ENCODE data around the gene TNFRSF8.
A peak's percentile ranks its signal among the peaks of the same experiment; 100 is the strongest.

The TNFRSF8 gene

GRCh38 chr1:12144969-12145368, 81.9 kb downstream of the TNFRSF8 start:
- TF ChIP-seq, protein P1, sequence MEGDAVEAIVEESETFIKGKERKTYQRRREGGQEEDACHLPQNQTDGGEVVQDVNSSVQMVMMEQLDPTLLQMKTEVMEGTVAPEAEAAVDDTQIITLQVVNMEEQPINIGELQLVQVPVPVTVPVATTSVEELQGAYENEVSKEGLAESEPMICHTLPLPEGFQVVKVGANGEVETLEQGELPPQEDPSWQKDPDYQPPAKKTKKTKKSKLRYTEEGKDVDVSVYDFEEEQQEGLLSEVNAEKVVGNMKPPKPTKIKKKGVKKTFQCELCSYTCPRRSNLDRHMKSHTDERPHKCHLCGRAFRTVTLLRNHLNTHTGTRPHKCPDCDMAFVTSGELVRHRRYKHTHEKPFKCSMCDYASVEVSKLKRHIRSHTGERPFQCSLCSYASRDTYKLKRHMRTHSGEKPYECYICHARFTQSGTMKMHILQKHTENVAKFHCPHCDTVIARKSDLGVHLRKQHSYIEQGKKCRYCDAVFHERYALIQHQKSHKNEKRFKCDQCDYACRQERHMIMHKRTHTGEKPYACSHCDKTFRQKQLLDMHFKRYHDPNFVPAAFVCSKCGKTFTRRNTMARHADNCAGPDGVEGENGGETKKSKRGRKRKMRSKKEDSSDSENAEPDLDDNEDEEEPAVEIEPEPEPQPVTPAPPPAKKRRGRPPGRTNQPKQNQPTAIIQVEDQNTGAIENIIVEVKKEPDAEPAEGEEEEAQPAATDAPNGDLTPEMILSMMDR (IDR thresholded peaks at IDR 0.05): no peak
- peak overlapping the region; percentile 32 for H3K27ac Mint-ChIP-seq
- peaks cover 36% of the 10 kb centered on the region for H3K4me1 Mint-ChIP-seq
- DNase-seq: no peak
- H3K4me3 Mint-ChIP-seq: no peak overlapping the region
- H3K36me3 Mint-ChIP-seq (ENCODE audit: low read depth): no peaks in the 10 kb centered on the region
- H3K9me3 Mint-ChIP-seq: peaks cover 5% of the 10 kb centered on the region
- H3K27me3 Mint-ChIP-seq (ENCODE audit: low read depth, poor library complexity): peaks cover 5% of the 10 kb centered on the region

DNA sequence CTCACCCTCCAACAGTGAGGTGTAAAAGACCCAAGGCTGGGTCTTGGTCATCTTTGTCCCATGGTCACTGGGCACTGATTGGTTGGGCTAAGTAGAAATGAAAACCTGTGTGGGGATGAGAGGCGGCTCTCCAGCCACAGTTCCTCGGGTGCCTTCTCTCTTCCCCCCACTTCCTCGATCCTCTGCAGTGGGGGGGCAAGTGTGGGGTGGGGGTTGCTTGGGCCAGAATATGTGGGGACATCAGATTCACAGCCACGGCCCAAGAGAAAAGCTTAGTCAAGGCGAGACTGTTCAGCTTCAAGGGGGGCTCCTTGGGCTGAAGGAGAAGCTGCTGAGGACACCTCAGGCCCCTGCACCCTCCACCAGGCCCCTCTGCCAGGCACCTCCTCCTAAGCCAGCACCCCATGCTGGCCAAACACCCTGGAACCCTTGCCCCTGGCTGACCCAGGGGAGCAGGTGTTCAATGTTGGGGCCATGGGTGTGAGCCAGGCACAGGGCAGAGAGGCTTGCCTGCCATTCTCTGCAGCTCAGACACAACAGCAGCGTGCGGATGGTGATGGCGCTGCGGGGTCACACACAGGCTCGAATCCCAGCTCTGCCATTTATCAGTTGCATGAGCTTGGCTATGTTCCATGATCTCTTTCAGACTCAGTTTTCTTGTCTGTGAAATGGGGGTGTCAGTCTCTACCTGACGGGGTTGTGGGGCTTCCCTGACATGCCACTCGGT, 82.7 kb downstream of the TNFRSF8 start:
- Mint-ChIP-seq H3K4me1 (peaks cover 36% of the 10 kb centered on the region), H3K4me3 (no peak overlapping the region), H3K27ac (no peak overlapping the region), H3K36me3 (ENCODE audit: low read depth) (no peaks in the 10 kb centered on the region), H3K27me3 (ENCODE audit: low read depth, poor library complexity) (peaks cover 5% of the 10 kb centered on the region), H3K9me3 (peaks cover 5% of the 10 kb centered on the region)
- TF ChIP-seq, protein P1 (IDR thresholded peaks at IDR 0.05): no peak
- DNase-seq: no peak

DNA sequence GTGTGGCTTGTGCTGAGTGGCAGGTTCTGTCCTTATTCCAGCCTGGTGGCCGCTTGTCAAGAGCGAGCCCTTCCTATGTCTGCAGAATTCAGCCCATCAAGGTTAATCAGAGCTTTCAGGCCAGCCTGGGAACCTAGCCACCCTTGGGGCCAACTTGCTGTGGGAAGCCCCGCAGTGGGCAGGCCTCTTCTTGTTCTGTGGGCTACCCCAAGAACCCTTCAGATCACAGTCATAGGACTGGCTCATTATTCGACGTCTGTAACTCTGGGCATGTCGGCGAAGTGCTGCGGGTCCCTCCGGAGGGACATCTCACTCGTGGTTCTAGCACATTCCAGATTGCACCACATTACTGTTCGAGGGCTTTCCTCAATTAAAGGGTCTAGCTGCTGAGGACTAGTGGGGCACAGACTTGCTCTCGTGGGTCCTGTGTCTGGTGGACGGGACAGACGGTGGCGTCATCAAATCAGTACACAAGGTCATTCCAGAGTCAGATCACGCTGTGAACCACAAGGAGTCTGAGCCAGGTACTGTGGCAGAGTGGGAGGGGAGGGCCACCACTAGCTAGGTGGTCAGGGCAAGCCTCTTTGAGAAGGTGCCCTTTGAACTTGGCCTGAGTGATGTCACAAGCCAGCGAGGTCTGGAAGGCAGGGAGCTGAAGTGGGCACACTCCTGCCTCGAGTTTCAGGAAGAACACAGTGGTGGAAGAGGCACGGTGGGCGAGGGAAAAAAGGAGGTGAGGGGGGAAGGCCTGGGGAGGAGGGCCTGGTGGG, 83.4 kb downstream of the TNFRSF8 start:
- Mint-ChIP-seq H3K9me3 (peaks cover 5% of the 10 kb centered on the region), H3K36me3 (ENCODE audit: low read depth) (no peaks in the 10 kb centered on the region), H3K4me1 (peaks cover 36% of the 10 kb centered on the region), H3K27me3 (ENCODE audit: low read depth, poor library complexity) (peaks cover 5% of the 10 kb centered on the region), H3K27ac (peak overlapping the region; percentile 94), H3K4me3 (no peak overlapping the region)
- DNase-seq: no peak
- TF ChIP-seq, protein P1 (IDR thresholded peaks at IDR 0.05): no peak

- Mint-ChIP-seq H3K27me3 (ENCODE audit: low read depth, poor library complexity) (peaks cover 5% of the 10 kb centered on the region), H3K9me3 (peaks cover 5% of the 10 kb centered on the region), H3K27ac (peak overlapping the region; percentile 94), H3K4me1 (peaks cover 29% of the 10 kb centered on the region), H3K4me3 (no peak overlapping the region), H3K36me3 (ENCODE audit: low read depth) (no peaks in the 10 kb centered on the region)
- TF ChIP-seq, protein P1 (IDR thresholded peaks at IDR 0.05): no peak
- no peak for DNase-seq
These were observed 84.1 kb downstream of the TNFRSF8 start for GRCh38 chr1:12147201-12147701.

DNA sequence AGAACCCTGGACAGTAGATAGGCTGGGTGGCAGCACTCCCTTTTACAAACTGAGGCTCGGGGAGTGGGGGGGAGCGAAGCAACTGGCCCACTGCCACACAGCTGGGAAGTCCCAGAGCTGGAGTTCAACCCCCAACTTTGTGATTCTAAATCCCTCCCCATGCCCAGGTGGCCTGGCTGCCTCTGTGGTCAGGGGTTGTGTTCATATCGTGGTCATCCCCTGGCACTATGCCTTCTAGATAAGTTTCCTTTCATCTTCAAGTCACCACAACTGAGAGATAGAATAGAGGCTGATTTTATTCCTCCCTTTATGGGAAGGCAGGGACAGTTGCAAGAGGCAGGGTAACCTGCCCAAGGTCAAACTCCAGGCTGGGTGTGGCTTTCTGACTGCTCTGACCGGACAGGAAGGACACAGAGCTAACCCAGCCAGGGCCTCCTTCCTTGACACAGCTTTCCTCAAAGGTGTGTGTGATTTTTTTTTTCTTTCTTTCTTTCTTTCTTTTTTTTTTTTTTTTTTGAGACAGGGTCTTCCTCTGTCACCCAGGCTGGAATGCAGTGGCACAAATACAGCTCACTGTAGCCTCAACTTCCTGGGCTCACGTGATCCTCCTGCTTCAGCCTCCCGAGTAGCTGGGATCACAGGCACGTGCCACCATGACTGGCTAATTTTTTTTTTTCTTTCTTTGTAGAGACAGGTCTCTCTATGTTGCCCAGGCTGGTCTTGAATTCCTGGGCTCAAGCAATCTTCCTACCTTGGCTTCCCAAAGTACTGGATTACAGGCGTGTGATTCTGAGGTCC, 85.3 kb downstream of the TNFRSF8 start:
- Mint-ChIP-seq H3K27ac (no peak overlapping the region), H3K9me3 (peaks cover 5% of the 10 kb centered on the region), H3K36me3 (ENCODE audit: low read depth) (no peaks in the 10 kb centered on the region), H3K4me3 (no peak overlapping the region), H3K4me1 (peaks cover 24% of the 10 kb centered on the region), H3K27me3 (ENCODE audit: low read depth, poor library complexity) (peaks cover 6% of the 10 kb centered on the region)
- TF ChIP-seq, protein P1 (IDR thresholded peaks at IDR 0.05): no peak
- DNase-seq: no peak
